Adrenal gland (tissue), 5 donors: Measurements from ENCODE around the gene TPBGL.

Source experiments
- CTCF ChIP-seq, 6 experiments: fragments of 450-650 bp in 4 of 6; fragments of 200-600 bp in 2 of 6; sonication (generic) in 1 of 6; IDR thresholded peaks; 1 replicate in 5 of 6; 2 replicates in 1 of 6; pipeline versions ENCODE4 v1.5.1 to v1.8.0; 2016 to 2021; ENCODE audit warnings: antibody characterized with exemption in 6 of 6, mild to moderate bottlenecking in 2 of 6, moderate library complexity in 1 of 6
- POLR2A ChIP-seq, 2 donors: fragments of 450-650 bp; IDR thresholded peaks; one replicate each; pipeline ENCODE4 v1.6.1; 2017; ENCODE audit warnings: antibody characterized with exemption in 2 of 2, mild to moderate bottlenecking in 2 of 2, moderate library complexity in 1 of 2
- donor health status: DM: no; HTN: no; CAD: no.

- TF ChIP-seq CTCF (IDR thresholded peaks at IDR 0.05): no peak
- TF ChIP-seq POLR2A (IDR thresholded peaks at IDR 0.05): no peak
These were observed 16.5 kb upstream of the TPBGL start for GRCh38 chr11:75223954-75224643.
